Retinal pigment epithelial cell (primary cell): ENCODE results near the gene GNAI3.

Experiments used
- DNase-seq: peaks from one replicate; pipeline ENCODE4 v3.0.0-alpha.2; 2010; ENCODE audit warnings: low read depth
- H3K4me3 ChIP-seq: 2 replicates; pipeline ENCODE4 v1.5.1; 2011; ENCODE audit warnings: mild to moderate bottlenecking, low read length, control low read depth, moderate library complexity
- CTCF ChIP-seq: conservative IDR thresholded peaks from 2 replicates; pipeline ENCODE4 v1.5.1; 2011; ENCODE audit warnings: low read depth, low read length, control low read depth, inconsistent platforms

Gene GNAI3

GRCh38 chr1:109503935-109504334 is 44.5 kb upstream of the GNAI3 start:
- no peak overlapping the region for H3K4me3 ChIP-seq
- DNase-seq = no peak
- no peak for TF ChIP-seq CTCF

GRCh38 chr1:109504974-109505373 is 43.4 kb upstream of the GNAI3 start:
- no peak for TF ChIP-seq CTCF
- H3K4me3 ChIP-seq = no peak overlapping the region
- no peak for DNase-seq

GRCh38 chr1:109508001-109508872 is 40.2 kb upstream of the GNAI3 start:
- no peak for TF ChIP-seq CTCF
- no peak for DNase-seq
- no peak overlapping the region for H3K4me3 ChIP-seq

- TF ChIP-seq CTCF = no peak
- no peak for DNase-seq
- H3K4me3 ChIP-seq = peak overlapping the region; percentile 70
Observed at GRCh38 chr1:109508873-109509175, 39.6 kb upstream of the GNAI3 start.

GRCh38 chr1:109509176-109510134 is 39.0 kb upstream of the GNAI3 start, which contains the start of gene AMIGO1:
AMIGO1 (minus strand) TSS chr1:109509727; CDS start chr1:109508912, 815 bp downstream.
- no peak for DNase-seq
- TF ChIP-seq CTCF = no peak
- peak within 1 kb of the TSS; percentile 70 for H3K4me3 ChIP-seq

GRCh38 chr1:109513110-109513710 is 35.2 kb upstream of the GNAI3 start:
- no peak overlapping the region for H3K4me3 ChIP-seq
- no peak for TF ChIP-seq CTCF
- DNase-seq = no peak
